Measurements from ENCODE around the gene MTCL1.

DNA sequence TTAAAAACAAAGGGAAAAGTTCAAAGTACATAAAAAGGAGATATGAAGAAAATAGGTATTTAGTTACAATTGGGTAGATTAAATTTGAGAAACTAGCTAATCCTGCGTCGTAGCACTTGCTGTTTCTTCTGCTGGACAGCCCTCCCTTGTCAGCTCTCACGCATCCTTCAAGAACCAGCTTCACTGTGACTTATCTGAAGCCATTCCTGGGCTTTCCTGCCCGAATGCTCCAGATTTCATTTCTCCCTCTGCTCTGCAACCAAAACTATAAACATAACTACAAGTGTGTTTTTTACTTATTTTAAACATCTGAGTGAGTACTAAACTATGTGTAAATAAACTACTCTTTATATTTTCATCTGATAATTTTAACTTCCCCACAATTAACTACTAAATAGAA is 149.2 kb downstream of the MTCL1 start:
- TF ChIP-seq, protein P1, sequence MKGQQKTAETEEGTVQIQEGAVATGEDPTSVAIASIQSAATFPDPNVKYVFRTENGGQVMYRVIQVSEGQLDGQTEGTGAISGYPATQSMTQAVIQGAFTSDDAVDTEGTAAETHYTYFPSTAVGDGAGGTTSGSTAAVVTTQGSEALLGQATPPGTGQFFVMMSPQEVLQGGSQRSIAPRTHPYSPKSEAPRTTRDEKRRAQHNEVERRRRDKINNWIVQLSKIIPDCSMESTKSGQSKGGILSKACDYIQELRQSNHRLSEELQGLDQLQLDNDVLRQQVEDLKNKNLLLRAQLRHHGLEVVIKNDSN (IDR thresholded peaks at IDR 0.05), result no peak
- TF ChIP-seq TEAD4 (IDR thresholded peaks at IDR 0.05), result no peak
- TF ChIP-seq, protein P2, sequence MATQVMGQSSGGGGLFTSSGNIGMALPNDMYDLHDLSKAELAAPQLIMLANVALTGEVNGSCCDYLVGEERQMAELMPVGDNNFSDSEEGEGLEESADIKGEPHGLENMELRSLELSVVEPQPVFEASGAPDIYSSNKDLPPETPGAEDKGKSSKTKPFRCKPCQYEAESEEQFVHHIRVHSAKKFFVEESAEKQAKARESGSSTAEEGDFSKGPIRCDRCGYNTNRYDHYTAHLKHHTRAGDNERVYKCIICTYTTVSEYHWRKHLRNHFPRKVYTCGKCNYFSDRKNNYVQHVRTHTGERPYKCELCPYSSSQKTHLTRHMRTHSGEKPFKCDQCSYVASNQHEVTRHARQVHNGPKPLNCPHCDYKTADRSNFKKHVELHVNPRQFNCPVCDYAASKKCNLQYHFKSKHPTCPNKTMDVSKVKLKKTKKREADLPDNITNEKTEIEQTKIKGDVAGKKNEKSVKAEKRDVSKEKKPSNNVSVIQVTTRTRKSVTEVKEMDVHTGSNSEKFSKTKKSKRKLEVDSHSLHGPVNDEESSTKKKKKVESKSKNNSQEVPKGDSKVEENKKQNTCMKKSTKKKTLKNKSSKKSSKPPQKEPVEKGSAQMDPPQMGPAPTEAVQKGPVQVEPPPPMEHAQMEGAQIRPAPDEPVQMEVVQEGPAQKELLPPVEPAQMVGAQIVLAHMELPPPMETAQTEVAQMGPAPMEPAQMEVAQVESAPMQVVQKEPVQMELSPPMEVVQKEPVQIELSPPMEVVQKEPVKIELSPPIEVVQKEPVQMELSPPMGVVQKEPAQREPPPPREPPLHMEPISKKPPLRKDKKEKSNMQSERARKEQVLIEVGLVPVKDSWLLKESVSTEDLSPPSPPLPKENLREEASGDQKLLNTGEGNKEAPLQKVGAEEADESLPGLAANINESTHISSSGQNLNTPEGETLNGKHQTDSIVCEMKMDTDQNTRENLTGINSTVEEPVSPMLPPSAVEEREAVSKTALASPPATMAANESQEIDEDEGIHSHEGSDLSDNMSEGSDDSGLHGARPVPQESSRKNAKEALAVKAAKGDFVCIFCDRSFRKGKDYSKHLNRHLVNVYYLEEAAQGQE (IDR thresholded peaks at IDR 0.05; ENCODE audit: low read depth), result no peak
- no peak for TF ChIP-seq MAX (IDR thresholded peaks at IDR 0.05)
- TF ChIP-seq TAF1 (IDR thresholded peaks at IDR 0.05; ENCODE audit: low read depth), result no peak
- no peak for TF ChIP-seq NFIC (IDR thresholded peaks at IDR 0.05)
- TF ChIP-seq EGR1 (IDR thresholded peaks at IDR 0.05), result no peak
- no peak for TF ChIP-seq CREB1 (IDR thresholded peaks at IDR 0.05; ENCODE audit: low read depth)
- TF ChIP-seq EP300 (IDR thresholded peaks at IDR 0.05; ENCODE audit: borderline replicate concordance), result no peak

Data from Ishikawa (cell line).